Activated naive CD4-positive, alpha-beta T cell treated with anti-CD3 and anti-CD28 coated beads, Interleukin-2, amount 50 U/mL, for 16 hours (primary cell): ENCODE measurements around the gene CLPTM1.
A peak's percentile ranks its signal among the peaks of the same experiment; 100 is the strongest.
"Not testable (repeated sequence)": the region's sequence is repeated elsewhere in the genome, so short reads cannot be mapped to it uniquely, and the experiment has no call there.

ENCODE experiments used
- DNase-seq: peaks from one replicate; pipeline ENCODE4 v3.0.0-alpha.2; 2020

Gene CLPTM1

DNA sequence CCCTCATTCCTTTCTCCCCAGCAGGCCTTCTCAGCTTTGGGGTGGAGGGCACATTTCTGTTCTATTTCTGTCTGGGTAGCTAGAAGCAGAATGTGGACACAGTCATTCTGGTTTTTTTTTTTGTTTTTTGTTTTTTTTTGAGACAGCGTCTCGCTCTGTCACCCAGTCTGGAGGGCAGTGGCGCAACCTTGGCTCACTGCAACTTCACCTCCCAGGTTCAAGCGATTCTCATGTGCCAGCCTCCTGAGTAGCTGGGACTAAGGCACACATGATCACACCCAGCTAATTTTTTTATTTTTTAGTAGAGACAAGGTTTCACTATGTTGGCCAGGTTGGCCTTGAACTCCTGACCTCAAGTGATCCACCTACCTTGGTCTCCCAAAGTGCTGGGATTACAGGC, 20.3 kb downstream of the CLPTM1 start:
- no peak for DNase-seq

GRCh38 chr19:44984005-44984404, 28.8 kb downstream of the CLPTM1 start:
- no peak for DNase-seq

GRCh38 chr19:44985445-44985844, 30.3 kb downstream of the CLPTM1 start:
- no peak for DNase-seq

- no peak for DNase-seq
Observed at GRCh38 chr19:44986389-44986788, 31.2 kb downstream of the CLPTM1 start.

GRCh38 chr19:44987148-44987675, 32.0 kb downstream of the CLPTM1 start:
- DNase-seq = no peak

GRCh38 chr19:44988273-44988672, 33.1 kb downstream of the CLPTM1 start:
- no peak for DNase-seq

GRCh38 chr19:44988896-44989556, 33.8 kb downstream of the CLPTM1 start:
- DNase-seq = peak; percentile 70

- no peak for DNase-seq
Observed at GRCh38 chr19:44990459-44990858, 35.3 kb downstream of the CLPTM1 start.

GRCh38 chr19:44990966-44991365, 35.8 kb downstream of the CLPTM1 start:
- no peak for DNase-seq

GRCh38 chr19:44992336-44993163, 37.4 kb downstream of the CLPTM1 start:
- DNase-seq = no peak

DNA sequence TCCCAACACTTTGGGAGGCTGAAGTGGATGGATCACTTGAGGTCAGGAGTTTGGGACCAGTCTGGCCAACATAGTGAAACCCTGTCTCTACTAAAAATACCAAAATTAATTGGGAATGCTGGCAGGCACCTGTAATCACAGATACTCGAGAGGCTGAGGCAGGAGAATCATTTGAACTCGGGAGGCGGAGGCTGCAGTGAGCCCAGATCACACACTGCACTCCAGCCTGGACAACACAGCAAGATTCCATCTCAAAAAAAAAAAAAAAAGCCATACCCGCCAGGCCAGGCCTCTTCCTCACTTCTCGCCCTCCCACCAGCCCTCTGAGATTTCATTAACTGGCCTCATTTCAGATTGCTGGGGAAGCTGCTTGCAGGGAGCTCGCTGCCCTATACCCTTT, 38.3 kb downstream of the CLPTM1 start:
- DNase-seq = no peak

GRCh38 chr19:44993926-44994537, 38.9 kb downstream of the CLPTM1 start:
- no peak for DNase-seq

DNA sequence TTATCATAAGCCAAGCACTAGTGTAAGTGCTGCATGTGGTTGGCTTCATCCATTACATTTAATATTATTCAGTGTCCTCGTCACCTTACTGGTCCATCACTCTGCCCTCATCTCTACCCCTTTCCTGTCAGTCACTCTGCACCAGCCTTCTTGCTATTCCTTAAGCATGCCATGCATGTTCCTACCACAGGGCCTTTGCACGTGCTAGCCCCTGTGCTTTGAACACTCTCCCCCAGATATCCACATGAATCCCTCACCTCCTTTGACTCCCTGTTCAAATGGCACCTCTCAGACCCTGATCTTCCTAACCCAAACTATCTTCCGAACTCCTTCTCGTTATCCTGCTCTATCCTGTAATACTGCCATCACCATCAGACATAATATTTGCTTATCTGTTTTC, 42.8 kb downstream of the CLPTM1 start:
- DNase-seq = no peak

DNA sequence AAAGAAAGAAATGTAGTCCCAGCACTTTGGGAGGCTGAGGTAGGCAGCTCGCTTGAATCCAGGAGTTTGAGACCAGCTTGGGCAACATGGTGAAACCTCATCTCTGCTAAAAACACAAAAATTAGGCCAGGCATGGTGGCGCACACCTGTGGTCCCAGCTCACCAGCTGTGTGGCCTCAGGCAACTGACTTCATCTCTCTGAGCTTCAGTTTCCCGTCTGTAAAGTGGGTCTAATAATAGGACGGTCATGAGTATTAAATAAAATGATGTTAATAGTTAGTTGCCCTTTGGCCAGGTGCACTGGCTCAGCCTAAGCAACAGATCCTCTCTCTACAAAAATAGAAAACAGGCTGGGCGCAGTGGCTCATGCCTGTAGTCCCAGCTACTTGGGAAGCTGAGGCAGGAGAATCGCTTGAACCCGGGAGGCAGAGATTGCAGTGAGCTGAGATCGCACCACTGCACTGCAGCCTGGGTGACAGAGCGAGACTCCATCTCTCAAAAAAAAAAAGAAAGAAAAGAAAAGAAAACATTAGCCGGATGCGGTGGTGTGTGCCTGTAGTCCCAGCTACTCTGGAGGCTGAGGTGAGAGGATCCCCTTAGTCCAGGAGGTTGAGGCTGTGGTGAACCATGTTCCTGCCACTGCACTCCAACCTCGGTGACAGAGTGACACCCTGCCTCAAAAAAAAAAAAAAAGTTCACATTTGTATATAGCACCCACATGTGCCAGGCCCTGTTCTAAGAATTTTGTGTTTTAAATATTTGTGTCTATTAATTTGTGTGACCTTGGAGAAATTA, 44.1 kb downstream of the CLPTM1 start:
- DNase-seq = not testable (repeated sequence)

GRCh38 chr19:45000665-45001064, 45.5 kb downstream of the CLPTM1 start:
- not testable (repeated sequence) for DNase-seq

GRCh38 chr19:45001087-45001739, 46.0 kb downstream of the CLPTM1 start, which contains the start of gene RELB:
RELB (plus strand) TSS chr19:45001464; CDS start chr19:45001580, 116 bp downstream.
- peak; percentile 95 for DNase-seq

DNA sequence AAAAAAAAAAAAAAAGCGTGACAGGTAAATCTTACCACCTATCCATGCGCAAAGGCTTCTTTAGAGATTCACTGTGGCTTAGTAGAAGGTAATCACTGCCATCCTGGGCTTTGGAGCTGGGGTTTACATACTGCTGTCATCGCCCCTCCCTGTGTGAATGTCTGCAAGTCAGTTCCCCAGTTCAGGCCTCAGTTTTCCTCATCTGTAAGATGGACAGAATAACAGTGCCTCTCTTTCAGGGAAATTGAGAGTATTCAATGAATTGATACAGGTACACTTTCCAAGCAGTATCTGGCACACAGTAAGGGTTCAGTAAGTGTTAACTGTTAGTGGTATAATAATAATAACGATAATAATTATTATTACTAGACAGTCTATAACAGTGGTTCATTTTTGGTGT, 48.3 kb downstream of the CLPTM1 start:
- no peak for DNase-seq

- DNase-seq = no peak
Observed at GRCh38 chr19:45005787-45006186, 50.6 kb downstream of the CLPTM1 start.

DNA sequence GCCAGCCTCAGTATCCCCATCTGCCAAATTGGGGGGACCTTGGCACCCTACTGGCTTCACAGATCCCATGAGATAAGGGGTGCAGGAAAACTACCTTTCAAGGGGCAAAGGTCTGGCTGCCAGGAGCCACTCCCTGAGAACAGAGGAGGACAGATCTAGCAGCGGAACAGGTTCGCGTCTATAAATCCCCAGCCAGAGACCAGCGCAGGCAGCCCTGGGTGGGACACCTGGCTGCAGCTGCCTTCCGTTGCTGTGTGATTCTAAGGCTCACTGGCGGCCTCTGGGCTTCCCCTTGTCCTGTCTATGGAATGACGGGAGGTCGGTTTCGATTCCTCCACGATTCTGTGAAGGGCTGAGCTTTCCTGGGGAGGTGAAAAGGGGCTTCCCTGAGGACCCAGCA, 53.4 kb downstream of the CLPTM1 start:
- no peak for DNase-seq

DNA sequence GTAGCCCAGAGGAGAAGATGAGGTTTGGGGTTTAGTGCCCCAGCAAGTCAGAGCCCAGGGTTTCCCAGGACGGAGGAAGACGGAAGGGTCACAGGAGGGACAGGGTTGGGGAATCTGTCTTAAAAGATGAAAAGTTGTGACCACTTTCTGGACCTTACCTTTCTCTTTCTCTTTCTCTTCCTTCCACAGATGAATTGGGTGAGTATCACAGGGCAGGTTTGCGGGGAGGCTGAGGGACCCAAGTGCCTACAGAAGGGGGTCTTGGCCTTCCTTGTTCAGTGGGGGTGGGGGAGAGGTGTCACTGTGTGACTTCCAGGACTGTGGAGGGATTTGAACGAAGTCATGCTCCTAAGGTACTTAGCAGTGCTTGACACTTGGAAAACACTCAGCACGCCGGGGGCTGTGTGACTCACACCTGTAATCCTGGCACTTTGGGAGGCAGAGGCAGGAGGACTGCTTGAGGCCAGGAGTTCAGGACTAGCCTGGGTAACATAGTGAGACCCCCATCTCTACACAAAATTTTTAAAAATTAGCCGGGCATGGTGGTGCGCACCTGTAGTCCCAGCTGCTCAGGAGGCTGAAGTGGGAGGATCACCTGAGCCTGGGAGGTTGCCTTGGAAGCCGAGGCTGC, 54.6 kb downstream of the CLPTM1 start:
- no peak for DNase-seq

GRCh38 chr19:45010306-45010705, 55.1 kb downstream of the CLPTM1 start:
- DNase-seq = no peak

- DNase-seq = no peak
Observed at GRCh38 chr19:45011959-45012358, 56.8 kb downstream of the CLPTM1 start.
